NOMO-1 (cell line): ENCODE results near the gene OSMR.
"Not testable (repeated sequence)": the region's sequence is repeated elsewhere in the genome, so short reads cannot be mapped to it uniquely, and the experiment has no call there.

ENCODE experiments used
- DNase-seq, 2 experiments: peaks; one replicate each; lab custom pipeline; 2025; ENCODE audit not compliant: unreplicated experiment in 2 of 2; lab: John Stamatoyannopoulos, UW

The OSMR gene

GRCh38 chr5:38830521-38831051 is 15.2 kb upstream of the OSMR start:
- no peak for DNase-seq

GRCh38 chr5:38831117-38831516 is 14.7 kb upstream of the OSMR start:
- DNase-seq, result no peak

DNA sequence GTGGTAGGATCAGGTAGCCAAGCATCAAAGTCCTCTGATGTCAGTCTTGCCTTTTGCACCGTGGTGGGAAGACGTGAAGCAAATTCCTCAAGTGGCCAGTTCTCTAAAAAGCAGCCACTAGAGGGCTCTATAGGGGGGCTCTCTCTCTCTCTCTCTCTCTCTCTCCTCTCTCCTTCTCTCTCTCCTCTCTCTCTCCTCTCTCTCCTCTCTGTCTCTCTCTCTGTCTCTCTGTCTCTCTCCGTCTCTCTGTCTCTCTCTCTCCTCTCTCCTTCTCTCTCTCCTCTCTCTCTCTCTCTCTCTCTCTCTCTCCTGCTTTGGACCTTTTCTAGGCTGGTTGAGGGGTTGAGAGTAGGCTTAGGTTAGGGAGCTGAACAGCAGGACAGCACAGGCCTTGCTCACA is 13.9 kb upstream of the OSMR start:
- peak; percentile 48 to 51 for DNase-seq

- DNase-seq, result no peak
These were observed 13.0 kb upstream of the OSMR start for GRCh38 chr5:38832810-38833209.

DNA sequence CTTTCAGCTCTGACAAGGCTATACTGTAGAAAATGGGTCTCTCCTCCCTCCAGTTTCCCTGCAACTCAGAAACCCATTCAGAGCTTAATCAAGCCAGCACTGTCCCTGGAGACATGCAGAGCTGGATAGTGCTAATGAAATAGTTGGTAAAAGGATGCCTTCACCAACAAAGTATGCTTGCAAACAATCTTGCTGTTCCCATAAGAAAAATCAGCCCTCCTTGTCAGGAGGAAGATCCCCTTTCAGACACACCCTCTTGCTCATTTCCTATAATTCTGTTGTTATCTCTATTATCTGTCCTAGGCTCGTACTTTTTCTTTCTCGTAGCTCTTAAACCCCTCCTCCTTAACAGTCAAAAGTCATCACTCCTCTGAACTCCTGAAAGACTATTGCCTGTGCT is 9.9 kb upstream of the OSMR start:
- no peak for DNase-seq

DNA sequence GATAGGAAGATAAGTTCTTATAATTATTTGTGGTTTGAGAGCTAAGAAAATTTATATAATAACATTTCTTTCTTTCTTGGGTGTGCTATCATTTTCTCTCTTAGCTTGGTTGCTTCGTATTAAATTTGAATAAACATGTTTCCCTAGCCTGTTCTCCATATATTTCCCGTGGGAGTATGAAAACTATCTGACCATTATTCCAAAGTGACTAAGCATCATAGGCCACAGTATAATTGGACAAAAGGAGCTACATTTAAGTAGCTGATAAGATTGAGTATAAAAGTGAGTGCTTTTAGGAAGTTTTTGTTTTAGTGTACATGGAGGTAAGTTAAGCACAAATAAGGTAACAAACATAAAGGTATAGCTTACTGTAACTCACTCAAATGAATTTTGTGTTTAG is 8.4 kb upstream of the OSMR start:
- DNase-seq, result no peak

GRCh38 chr5:38837932-38838331 is 7.9 kb upstream of the OSMR start:
- DNase-seq, result no peak

GRCh38 chr5:38843665-38844064 is 2.1 kb upstream of the OSMR start:
- no peak for DNase-seq

GRCh38 chr5:38846379-38847011 is 683 bp downstream of the OSMR start:
- no peak for DNase-seq

DNA sequence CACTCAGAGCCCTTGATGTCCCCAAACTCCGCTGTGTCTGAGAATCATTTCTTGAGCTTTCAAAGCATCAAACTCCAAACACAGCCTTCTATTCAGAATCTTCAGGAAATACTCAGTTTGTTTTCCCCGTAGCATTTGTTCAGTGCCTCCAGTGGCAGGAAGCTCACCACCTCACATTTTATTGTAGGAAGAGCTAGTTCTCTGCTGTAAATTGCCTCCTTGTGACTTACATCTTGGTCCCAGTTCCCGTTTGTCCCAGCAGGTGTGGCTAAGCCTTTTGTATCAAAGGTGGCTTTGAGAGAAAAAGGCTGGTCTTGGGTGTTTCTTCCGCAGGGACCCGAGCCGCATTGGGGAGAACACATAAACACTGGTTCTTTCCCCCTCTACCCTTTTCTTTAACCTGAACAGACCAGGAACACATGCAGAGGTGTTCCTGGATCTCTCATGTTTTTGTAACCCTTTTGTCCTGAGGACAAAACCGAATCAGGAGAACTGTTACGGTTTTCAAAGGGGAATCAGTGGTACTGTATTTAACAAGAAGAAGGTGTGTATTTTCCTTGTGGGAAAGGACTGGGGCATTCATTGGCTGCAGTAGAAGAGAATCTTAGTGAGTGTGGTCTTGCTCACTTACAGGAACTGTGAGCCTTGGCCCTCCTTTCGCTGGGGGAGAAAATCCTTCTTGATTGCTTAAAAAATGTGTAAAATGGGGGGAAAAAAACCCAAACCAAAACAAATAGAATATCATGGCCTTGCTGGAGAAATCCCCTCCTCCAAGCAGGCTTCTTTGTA is 1.9 kb downstream of the OSMR start:
- DNase-seq, result no peak

- no peak for DNase-seq
These were observed 2.8 kb downstream of the OSMR start for GRCh38 chr5:38848637-38849036.

GRCh38 chr5:38851640-38852039 is 5.8 kb downstream of the OSMR start:
- DNase-seq, result not testable (repeated sequence)

GRCh38 chr5:38853753-38854470 is 8.1 kb downstream of the OSMR start:
- DNase-seq, result no peak

DNA sequence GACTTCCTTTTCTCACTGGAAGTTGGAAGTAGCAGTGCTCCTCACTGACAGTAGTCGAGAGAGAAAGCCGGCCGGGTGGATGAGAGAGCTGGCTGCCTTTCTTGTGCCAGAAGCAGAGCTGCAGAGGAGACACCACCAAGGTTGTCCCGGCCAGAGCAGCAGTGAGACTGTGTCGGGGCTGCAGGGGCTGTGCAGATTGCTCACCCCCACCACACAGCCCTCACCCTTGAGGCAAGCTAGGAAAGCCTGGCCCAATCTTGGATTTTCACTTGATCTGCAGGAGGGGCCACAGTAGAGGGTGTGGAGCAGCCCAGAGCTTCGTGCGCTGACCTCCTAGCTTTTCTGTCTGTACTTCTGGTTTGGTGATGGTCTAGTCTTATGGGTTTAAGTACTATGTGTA is 9.1 kb downstream of the OSMR start:
- no peak for DNase-seq

DNA sequence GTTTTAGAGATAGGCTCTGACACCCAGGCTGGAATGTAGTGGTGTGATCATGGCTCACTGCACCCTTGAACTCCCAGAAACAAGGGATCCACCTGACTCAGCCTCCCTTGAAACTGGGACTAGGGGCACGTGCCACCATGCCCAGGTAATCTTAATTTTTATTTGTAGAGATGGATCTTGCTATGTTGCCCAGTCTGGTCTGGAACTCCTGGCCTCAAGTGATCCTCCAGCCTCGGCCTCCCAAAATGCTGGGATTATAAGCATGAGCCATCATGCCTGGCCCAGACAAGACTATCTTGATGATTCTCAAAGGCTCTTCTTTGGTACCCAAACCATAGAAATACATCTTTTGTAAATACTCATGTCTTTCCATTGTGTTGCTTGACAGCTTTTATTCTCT is 10.8 kb downstream of the OSMR start:
- no peak for DNase-seq

GRCh38 chr5:38858839-38859238 is 13.0 kb downstream of the OSMR start:
- no peak for DNase-seq

GRCh38 chr5:38861986-38862770 is 16.4 kb downstream of the OSMR start:
- not testable (repeated sequence) for DNase-seq

- DNase-seq, result no peak
These were observed 20.7 kb downstream of the OSMR start for GRCh38 chr5:38866362-38867031.

GRCh38 chr5:38867032-38867398 is 21.2 kb downstream of the OSMR start:
- no peak for DNase-seq

- DNase-seq, result no peak
These were observed 21.6 kb downstream of the OSMR start for GRCh38 chr5:38867416-38867815.
